UCSD-AML1 (cell line): ENCODE measurements around the gene RTEL1.
"Not testable (repeated sequence)": the region's sequence is repeated elsewhere in the genome, so short reads cannot be mapped to it uniquely, and the experiment has no call there.

Experiments
- DNase-seq: peaks from one replicate; lab custom pipeline; 2025; ENCODE audit not compliant: unreplicated experiment; lab: John Stamatoyannopoulos, UW

The RTEL1 gene

DNA sequence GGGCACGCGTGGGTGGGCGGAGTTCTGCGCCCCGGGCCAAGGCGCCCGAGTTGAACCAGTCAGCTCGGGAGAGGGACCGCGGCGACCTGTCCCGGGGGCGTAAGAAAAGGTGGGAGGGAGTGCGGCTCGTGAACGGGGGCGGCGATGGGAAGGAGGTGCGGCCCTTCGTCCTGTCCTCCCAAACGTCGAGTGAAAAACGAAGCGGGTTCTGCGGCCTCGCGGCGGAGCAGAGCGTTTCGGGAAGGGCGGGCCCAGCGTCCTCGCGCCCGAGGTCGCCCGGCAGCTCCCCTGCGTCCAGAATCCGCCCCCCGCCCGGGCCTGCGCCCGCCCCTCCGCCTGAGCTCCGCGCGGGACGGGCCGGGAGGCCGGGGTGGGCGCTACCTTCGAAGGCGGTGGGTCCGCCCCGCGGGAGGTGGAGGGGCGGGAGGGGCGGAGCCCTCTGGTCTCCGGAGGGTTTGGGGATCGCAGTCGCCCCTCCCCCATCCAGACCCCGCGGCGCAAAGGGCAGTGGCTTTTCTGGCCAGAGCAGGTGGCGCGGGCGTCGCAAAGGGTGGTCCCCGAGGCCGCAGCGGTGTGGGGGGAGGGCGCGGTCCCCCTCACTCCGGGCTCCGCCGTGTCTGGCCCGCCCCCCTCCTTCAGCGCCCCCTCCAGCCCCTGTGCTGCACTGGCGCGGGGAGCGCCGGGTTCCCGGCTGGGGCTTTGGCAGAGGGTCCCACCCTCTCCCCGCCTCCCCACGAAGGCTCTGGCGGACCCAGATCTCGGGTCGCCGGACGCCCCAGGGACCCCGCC lies 5.7 kb upstream of the RTEL1 start:
- DNase-seq: peak; percentile 28

DNA sequence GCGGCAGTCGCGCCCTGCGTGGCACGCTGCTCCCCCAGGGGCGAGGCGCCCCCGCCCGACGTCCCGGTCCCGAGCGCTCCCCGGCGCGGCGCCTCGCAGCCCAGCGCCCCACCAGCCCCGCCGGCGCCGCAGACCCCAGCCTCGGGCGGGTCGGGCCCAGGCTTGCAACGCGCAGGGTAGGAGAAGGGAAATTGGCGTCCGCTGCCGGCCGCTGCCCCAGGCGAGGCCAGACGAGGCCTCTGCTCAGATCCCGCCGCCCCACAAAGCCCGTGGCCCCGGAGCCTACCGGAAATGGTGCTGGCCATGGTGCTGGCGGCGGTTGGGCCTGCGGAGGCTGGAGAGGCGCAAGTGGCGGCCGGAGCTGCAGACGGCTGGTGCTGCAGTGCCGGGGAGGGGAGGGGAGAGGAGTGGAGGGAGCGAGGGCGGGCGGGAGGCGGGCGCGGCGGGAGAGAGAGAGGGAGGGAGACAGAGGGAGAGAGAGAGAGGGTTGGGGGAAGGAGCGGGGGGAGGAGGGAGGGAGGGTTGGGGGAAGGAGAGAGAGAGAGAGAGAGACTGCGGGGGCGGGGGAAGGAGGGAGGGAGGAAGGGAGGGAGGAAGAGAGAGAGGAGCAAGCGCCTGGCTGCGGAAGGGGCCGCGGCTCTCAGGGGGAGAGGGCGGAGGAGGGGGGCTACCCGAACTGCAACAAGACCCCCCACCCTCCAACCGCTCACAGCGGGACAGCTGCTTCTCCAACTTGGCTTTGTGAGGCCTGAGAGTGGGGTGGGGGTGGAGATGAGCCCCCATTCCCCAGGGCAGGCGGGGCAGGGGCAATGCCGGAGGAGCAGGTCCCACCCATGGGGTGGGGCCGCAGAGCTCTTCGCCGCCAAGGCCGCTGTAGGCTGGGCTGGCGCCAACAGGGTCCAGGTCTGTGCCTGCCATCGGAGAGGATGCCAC lies 4.8 kb upstream of the RTEL1 start, which contains the start of gene STMN3:
Gene STMN3 (minus strand): TSS at position 384 of the 933 bp plus-strand sequence. CDS start 79 bp downstream, at position 305.
- peak; percentile 91 for DNase-seq

GRCh38 chr20:63653974-63654668 lies 4.0 kb upstream of the RTEL1 start:
- no peak for DNase-seq

- DNase-seq: no peak
Measured at GRCh38 chr20:63655249-63655648, 2.9 kb upstream of the RTEL1 start.

DNA sequence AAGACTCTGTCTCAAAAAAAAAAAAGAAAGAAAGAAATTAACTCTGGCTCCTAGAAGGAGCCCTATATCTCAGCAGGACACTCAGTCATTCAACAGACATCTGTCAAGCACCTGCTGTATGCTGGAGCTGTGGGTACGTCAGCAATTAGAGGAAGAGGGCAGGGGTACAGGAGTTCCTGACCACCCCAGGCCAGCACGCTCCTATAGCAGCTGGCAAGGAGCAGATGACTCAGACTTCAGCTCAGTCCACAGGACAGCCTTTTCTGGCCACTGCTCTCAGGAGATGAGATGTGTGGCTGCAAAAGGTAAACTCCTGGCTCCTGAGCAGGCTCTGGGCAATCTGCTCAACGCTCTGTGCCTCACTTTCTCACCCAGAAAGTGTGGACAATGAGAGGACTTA lies 1.7 kb upstream of the RTEL1 start:
- no peak for DNase-seq

DNA sequence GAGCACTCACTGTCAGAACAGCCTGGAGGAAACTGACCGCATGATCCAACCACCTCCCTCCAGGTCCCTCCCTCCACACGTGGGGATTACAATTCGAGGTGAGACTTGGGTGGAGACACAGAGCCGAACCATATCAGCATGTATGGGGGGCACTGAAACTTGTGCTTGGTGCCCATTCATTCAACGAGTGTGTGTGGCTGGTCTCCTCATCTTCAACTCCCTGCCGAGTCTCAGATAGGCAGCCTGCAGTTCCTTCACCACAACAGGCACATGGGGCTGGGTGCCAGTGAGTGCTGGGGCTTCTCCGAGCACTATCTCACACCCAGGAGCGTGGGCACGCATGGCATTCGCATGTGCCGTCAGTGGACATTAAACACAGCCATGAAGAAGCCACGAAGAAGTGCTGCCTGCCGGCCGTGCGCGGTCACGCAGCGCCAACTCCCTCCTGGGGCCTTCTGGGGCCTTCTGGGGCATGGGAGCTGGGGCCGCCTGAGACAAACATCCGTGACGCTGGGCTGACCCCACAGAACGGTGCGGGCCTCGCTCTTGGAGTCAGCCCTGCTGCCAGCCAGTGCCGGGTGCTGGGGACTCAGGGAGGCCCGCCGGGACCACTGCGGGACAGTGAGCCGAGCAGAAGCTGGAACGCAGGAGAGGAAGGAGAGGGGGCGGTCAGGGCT lies 714 bp upstream of the RTEL1 start:
- no peak for DNase-seq

DNA sequence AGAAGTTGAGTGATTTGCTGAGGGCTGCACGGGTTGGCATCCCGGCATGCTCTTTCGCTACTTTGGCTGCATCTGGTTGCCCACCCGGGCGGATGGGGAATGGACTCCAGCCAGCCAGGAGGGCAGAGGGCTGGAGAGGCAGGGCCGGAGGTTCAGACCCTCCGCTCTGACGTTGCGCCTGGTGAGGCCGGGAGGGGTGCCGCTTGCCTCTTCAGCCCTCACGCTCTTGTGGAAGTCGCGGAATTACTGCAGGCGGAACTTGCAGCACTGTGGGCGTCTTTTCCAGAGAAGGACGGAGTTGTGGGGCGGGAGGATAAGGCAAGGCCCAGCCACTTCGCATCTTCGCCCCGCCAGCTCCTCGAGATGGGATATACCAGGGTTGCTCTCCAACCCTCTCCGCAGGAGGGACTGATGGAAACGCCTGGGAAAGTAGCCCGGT lies 656 bp downstream of the RTEL1 start:
- DNase-seq: no peak

DNA sequence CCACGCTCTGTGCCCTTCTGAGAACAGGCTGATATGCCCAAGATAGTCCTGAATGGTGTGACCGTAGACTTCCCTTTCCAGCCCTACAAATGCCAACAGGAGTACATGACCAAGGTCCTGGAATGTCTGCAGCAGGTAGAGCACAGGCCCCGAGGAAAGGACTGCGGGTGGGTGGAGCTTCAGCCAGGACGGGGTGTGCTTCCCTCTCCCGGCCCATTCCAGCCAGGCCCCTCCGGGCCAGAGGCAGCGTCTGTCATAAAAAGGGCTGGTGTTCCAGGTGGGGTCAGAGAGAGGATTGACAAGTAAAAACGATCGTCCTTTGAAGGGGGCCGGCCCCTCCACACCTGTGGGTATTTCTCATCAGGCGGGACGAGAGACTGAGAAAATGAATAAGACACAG lies 1.3 kb downstream of the RTEL1 start:
- no peak for DNase-seq

- not testable (repeated sequence) for DNase-seq
Measured at GRCh38 chr20:63660174-63660573, 2.1 kb downstream of the RTEL1 start.

- DNase-seq: no peak
Measured at GRCh38 chr20:63660622-63661021, 2.5 kb downstream of the RTEL1 start.

- no peak for DNase-seq
Measured at GRCh38 chr20:63661108-63661507, 3.0 kb downstream of the RTEL1 start.

DNA sequence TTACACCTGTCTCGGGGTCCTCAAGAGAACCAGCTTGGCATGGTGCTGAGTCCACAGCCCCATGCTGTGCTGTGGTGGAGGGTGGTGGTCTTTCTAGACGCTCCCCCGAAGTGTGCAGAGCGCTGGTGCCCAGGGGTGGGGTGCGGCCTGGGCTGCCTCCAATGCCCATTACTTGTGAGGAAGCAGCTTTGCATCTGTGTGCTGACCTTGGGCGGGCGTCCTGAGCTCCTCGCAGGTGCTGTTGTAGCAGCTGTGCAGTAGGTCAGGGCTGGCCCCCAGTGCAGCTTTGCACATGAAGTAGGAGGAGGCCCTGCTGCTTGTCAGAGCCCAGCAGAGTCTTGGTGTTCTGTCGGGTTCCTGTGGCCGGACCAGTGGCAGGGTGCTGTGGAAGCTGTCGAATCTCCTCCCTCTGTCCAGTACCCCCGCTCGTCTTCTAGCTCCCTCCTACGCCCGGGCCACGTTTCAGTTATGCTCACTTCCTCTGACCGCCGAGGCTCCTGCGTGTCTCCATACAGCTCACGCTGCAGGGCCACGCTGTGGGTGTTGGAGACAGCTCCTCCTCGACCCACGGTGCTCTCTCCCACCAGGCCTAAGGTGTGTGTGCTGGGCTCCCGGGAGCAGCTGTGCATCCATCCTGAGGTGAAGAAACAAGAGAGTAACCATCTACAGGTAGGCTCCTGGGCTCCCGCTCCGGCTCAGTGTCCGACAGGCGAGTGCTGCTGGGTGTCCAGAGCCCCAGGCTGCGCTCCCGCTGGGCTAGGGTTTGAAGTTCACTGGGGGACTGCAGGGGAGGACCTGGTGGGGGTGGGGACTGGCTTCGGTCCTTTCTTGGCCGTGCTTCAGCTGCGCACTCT lies 4.1 kb downstream of the RTEL1 start:
- DNase-seq: no peak

DNA sequence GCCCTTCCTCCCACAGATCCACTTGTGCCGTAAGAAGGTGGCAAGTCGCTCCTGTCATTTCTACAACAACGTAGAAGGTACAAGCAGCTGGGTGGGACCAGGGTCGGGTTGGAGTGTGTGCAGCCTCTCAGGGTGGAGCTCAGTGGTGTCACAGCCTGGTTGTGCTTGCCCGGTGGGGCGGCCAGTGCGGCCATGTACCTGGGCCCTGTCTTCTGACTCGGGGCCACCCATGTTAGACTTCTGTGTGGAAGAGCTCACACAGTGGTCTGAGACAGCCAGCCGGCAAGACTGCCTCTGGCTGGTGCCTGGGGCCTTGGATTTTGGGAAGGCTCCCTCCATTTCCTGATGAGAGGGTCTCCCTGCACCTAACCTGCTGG lies 4.7 kb downstream of the RTEL1 start:
- DNase-seq: no peak

- DNase-seq: no peak
Measured at GRCh38 chr20:63663332-63664066, 5.4 kb downstream of the RTEL1 start.

DNA sequence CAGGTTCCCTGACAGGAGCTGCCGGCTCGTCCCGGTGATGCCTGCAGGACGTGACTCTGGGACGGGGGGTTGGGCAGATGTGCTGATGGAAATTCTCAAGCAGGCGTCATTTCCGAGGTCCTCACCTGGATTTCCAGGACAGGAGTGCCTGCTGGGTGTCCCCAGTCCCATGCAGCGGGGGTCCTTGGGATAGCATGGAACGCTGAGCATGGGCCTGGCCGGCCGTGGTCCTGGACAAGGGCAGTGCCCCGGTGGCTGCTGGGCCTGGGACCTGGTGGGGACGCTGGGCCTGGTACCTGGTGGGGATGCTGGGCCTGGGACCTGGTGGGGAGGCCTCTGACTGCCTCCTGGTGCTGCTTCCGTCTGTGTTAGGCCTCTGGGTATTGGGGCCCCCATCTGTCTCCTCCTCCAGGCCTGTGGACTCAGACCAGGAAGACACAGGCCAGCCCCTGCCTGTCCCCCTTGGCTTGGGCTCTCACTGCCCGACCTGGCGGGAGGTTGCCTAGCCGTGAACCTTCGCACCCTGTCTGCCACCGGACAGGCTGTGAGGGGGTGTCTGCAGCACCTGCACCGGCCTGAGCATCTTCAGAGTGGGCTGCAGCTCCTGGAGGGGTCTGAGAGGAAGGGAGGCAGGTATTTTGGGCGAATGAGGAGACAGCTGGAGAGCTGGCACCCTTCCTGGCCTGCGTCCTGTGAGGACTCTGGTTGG lies 6.2 kb downstream of the RTEL1 start:
- DNase-seq: no peak

GRCh38 chr20:63664861-63665594 lies 6.9 kb downstream of the RTEL1 start:
- DNase-seq: no peak

- no peak for DNase-seq
Measured at GRCh38 chr20:63665708-63666107, 7.6 kb downstream of the RTEL1 start.

GRCh38 chr20:63667858-63668257 lies 9.7 kb downstream of the RTEL1 start:
- no peak for DNase-seq
